CD14-positive monocyte (primary cell): Measurements from ENCODE around the gene OR10J1. TPM values are rescaled to one million over a fixed set of nuclear protein-coding genes. Genes with fewer than 3 reads are reported as not detected.
A peak's percentile ranks its signal among the peaks of the same experiment; 100 is the strongest.

Source experiments
- DNase-seq, 3 donors: peaks; one replicate each; pipeline ENCODE4 v3.0.0-alpha.2; 2011 to 2022
- H2AFZ ChIP-seq: 2 replicates; pipeline ENCODE4 v1.6.0; 2012; ENCODE audit warnings: mild to moderate bottlenecking, low read depth, low read length, inconsistent platforms; ENCODE audit not compliant: insufficient read depth, poor library complexity, severe bottlenecking
- H3K27ac ChIP-seq, 2 donors: 1 replicate in 1 of 2; 2 replicates in 1 of 2; pipeline ENCODE4 v1.5.1; 2012 to 2013; ENCODE audit warnings: low read length in 2 of 2, control low read depth in 1 of 2, inconsistent platforms in 1 of 2, low read depth in 1 of 2, mild to moderate bottlenecking in 1 of 2
- H3K27me3 ChIP-seq, 2 donors: one replicate each; pipeline versions ENCODE4 v1.6.0 to v1.6.1; 2011 to 2013; ENCODE audit warnings: low read length in 2 of 2; ENCODE audit not compliant: control insufficient read depth in 2 of 2, insufficient read depth in 2 of 2
- H3K36me3 ChIP-seq, 2 donors: replicated peaks in 1 of 2; 1 replicate in 1 of 2; 2 replicates in 1 of 2; pipeline versions ENCODE4 v1.5.1 to v1.6.1; 2012 to 2013; ENCODE audit warnings: low read length in 2 of 2, control low read depth in 1 of 2, inconsistent platforms in 1 of 2, mild to moderate bottlenecking in 1 of 2; ENCODE audit not compliant: insufficient read depth in 2 of 2, control insufficient read depth in 1 of 2
- H3K4me1 ChIP-seq, 2 donors: 1 replicate in 1 of 2; 2 replicates in 1 of 2; pipeline versions ENCODE4 v1.5.1 to v1.6.1; 2012 to 2013; ENCODE audit warnings: low read length in 2 of 2, control low read depth in 1 of 2, inconsistent platforms in 1 of 2, mild to moderate bottlenecking in 1 of 2, moderate library complexity in 1 of 2; ENCODE audit not compliant: insufficient read depth in 2 of 2, control insufficient read depth in 1 of 2
- H3K4me2 ChIP-seq: replicated peaks from 2 replicates; pipeline ENCODE3; 2012; ENCODE audit warnings: low read length, moderate library complexity, mild to moderate bottlenecking; ENCODE audit not compliant: poor library complexity, severe bottlenecking; ENCODE audit errors: extremely low read depth
- H3K4me3 ChIP-seq, 3 experiments: fragments of 200-600 bp in 1 of 3; sonication (generic) in 1 of 3; replicated peaks in 1 of 3; 1 replicate in 2 of 3; 2 replicates in 1 of 3; pipeline ENCODE4 v1.5.1; 2011 to 2013; ENCODE audit warnings: low read length in 3 of 3, mild to moderate bottlenecking in 3 of 3, control low read depth in 2 of 3, low read depth in 2 of 3, inconsistent platforms in 1 of 3, moderate library complexity in 1 of 3
- H3K79me2 ChIP-seq: 2 replicates; pipeline ENCODE4 v1.6.0; 2012; ENCODE audit warnings: mild to moderate bottlenecking, control low read depth, inconsistent platforms, low read length, moderate library complexity; ENCODE audit not compliant: insufficient read depth
- H3K9ac ChIP-seq: 2 replicates; pipeline ENCODE4 v1.6.0; 2017; ENCODE audit warnings: low read length, mild to moderate bottlenecking; ENCODE audit not compliant: insufficient read depth, poor library complexity, severe bottlenecking
- H3K9me3 ChIP-seq, 2 donors: replicated peaks in 1 of 2; 1 replicate in 1 of 2; 2 replicates in 1 of 2; pipeline versions ENCODE4 v1.5.1 to v1.6.1; 2012 to 2013; ENCODE audit warnings: low read length in 2 of 2, control low read depth in 1 of 2; ENCODE audit not compliant: control insufficient read depth in 1 of 2, insufficient read depth in 1 of 2
- H4K20me1 ChIP-seq: 2 replicates; pipeline ENCODE4 v1.6.0; 2012; ENCODE audit warnings: mild to moderate bottlenecking, low read length, control low read depth, moderate library complexity; ENCODE audit not compliant: insufficient read depth
- H3K27ac Mint-ChIP-seq, 7 donors: one replicate each; pipeline ENCODE4 v1.8.0; 2020; ENCODE audit warnings: mild to moderate bottlenecking in 7 of 7, mixed read lengths in 7 of 7, moderate library complexity in 6 of 7, inconsistent platforms in 2 of 7
- H3K27me3 Mint-ChIP-seq, 3 donors: one replicate each; pipeline ENCODE4 v1.8.0; 2021 to 2022; ENCODE audit warnings: low read depth in 3 of 3, mild to moderate bottlenecking in 3 of 3, mixed read lengths in 3 of 3, moderate library complexity in 3 of 3, inconsistent platforms in 1 of 3
- H3K36me3 Mint-ChIP-seq, 2 donors: one replicate each; pipeline ENCODE4 v1.8.0; 2020; ENCODE audit warnings: mixed read lengths in 2 of 2, inconsistent platforms in 1 of 2, mild to moderate bottlenecking in 1 of 2
- H3K4me1 Mint-ChIP-seq: one replicate; pipeline ENCODE4 v1.8.0; 2020; ENCODE audit warnings: mild to moderate bottlenecking, mixed read lengths
- H3K4me3 Mint-ChIP-seq, 2 donors: one replicate each; pipeline ENCODE4 v1.8.0; 2020; ENCODE audit warnings: mild to moderate bottlenecking in 2 of 2, mixed read lengths in 2 of 2, moderate library complexity in 1 of 2
- H3K9me3 Mint-ChIP-seq, 7 donors: one replicate each; pipeline ENCODE4 v1.8.0; 2020 to 2022; ENCODE audit warnings: mixed read lengths in 7 of 7, mild to moderate bottlenecking in 6 of 7, moderate library complexity in 6 of 7, inconsistent platforms in 2 of 7
- WGBS: methylation state at CpG from one replicate; pipeline ENCODE4 v1.1.5; 2013; ENCODE audit warnings: missing lambda C conversion rate; ENCODE audit not compliant: insufficient coverage; 5-methylcytosine and 5-hydroxymethylcytosine counted together
- intact Hi-C, 2 donors: fragments of 100-400 bp; cut with micrococcal nuclease; formaldehyde crosslinking; loops; one replicate each; pipeline versions ENCODE4 v1.15.0 to v1.15.1; 2023
- polyA plus RNA-seq, 3 donors: library from polyadenylated mRNA; depleted of rRNA in 1 of 3; unstranded in 2 of 3; stranded (reverse) in 1 of 3; fragments of 300-500 nt in 2 of 3; fragments of >200 nt in 1 of 3; fragmentation: Illumina TruSeq in 2 of 3; gene quantifications; 1 replicate in 2 of 3; 2 replicates in 1 of 3; pipeline ENCODE4 v1.2.3, GENCODE V29; 2012 to 2021
- TF ChIP-seq, protein P1 (sequence below): fragments of 200-600 bp; IDR thresholded peaks from one replicate; pipeline ENCODE4 v1.8.0; 2022; ENCODE audit warnings: antibody characterized with exemption, mild to moderate bottlenecking

The OR10J1 gene
- polyA plus RNA-seq, 3 donors = not detected

DNA sequence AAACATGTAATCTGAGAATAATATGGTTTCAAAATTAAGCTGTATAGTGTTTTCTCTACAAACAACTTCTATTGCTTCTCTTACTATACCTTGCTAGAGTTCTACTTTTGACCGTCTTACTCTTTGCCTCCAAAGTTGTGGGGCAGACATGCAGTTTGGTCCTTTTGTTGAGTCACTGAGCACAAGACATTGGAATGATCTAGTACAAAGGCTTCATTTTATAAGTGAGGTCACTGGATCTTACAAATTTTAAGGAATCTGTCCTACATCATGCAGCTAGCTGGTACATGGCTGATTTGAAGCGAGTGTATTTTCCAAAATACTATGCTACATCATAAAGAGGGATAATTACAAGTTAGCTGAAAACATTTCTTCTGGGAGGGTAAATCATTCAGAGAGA lies 28.8 kb downstream of the OR10J1 start:
- no peaks in the 10 kb centered on the region for H4K20me1 ChIP-seq
- no peak overlapping the region for H3K4me3 ChIP-seq
- no peaks in the 10 kb centered on the region for H3K79me2 ChIP-seq
- H3K27me3 ChIP-seq = no peaks in the 10 kb centered on the region
- no peak overlapping the region for H3K9ac ChIP-seq
- H3K4me1 ChIP-seq = no peaks in the 10 kb centered on the region
- H3K4me3 Mint-ChIP-seq = no peak overlapping the region
- peak overlapping the region in 1 of 7 donors; percentile 8 for H3K27ac Mint-ChIP-seq
- H3K27me3 Mint-ChIP-seq = peaks cover 0 to 1% (median 0%) of the 10 kb centered on the region in 3 donors
- no peak overlapping the region for H3K27ac ChIP-seq
- intact Hi-C loops = no loop called here
- no peak overlapping the region for H3K4me2 ChIP-seq
- no peaks in the 10 kb centered on the region for H3K36me3 Mint-ChIP-seq
- no CpG with 5 or more reads among the region's 2 CpGs for WGBS
- TF ChIP-seq, protein P1, sequence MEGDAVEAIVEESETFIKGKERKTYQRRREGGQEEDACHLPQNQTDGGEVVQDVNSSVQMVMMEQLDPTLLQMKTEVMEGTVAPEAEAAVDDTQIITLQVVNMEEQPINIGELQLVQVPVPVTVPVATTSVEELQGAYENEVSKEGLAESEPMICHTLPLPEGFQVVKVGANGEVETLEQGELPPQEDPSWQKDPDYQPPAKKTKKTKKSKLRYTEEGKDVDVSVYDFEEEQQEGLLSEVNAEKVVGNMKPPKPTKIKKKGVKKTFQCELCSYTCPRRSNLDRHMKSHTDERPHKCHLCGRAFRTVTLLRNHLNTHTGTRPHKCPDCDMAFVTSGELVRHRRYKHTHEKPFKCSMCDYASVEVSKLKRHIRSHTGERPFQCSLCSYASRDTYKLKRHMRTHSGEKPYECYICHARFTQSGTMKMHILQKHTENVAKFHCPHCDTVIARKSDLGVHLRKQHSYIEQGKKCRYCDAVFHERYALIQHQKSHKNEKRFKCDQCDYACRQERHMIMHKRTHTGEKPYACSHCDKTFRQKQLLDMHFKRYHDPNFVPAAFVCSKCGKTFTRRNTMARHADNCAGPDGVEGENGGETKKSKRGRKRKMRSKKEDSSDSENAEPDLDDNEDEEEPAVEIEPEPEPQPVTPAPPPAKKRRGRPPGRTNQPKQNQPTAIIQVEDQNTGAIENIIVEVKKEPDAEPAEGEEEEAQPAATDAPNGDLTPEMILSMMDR = no peak
- H2AFZ ChIP-seq = no peak overlapping the region
- peaks cover 0 to 4% (median 2%) of the 10 kb centered on the region in 7 donors for H3K9me3 Mint-ChIP-seq
- no peaks in the 10 kb centered on the region for H3K36me3 ChIP-seq
- H3K4me1 Mint-ChIP-seq = no peaks in the 10 kb centered on the region
- H3K9me3 ChIP-seq = no peaks in the 10 kb centered on the region
- DNase-seq = no peak

DNA sequence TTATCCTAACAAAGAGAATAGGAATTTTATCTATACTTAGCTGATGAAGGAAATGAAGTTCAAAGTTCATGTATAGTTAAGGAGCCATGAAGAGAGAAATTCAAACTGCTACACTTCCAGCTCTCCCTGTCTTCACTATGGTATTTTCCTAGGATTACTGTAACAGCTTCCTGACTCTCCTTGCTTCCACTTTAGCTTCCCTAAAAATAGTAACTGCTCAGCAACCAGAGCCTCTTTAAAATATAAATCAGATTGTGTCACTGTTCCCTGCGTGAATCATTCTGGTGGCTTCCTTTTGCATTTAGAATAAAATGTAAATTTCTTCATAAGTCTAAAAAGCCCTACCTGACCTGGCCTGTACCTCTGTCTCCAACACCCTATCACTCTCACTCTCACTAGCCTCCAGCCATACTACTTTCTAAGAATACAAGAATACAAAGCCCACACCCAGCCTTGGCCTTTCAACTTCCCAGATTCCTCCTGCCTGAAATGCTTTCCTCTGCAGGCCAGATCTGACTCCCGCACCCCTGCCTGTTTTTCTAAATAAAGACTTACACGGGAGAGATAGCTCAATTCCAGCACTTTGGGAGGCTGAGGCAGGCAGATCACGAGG lies 30.5 kb downstream of the OR10J1 start:
- H3K9me3 ChIP-seq = no peaks in the 10 kb centered on the region
- no peaks in the 10 kb centered on the region for H3K36me3 ChIP-seq
- Mint-ChIP-seq H3K4me3 (no peak overlapping the region), H3K27me3 (peaks cover 0 to 1% (median 0%) of the 10 kb centered on the region in 3 donors), H3K36me3 (no peaks in the 10 kb centered on the region), H3K9me3 (peaks cover 0 to 4% (median 0%) of the 10 kb centered on the region in 7 donors), H3K27ac (peak overlapping the region in 1 of 7 donors; percentile 57), H3K4me1 (no peaks in the 10 kb centered on the region)
- H3K4me1 ChIP-seq = no peaks in the 10 kb centered on the region
- no peaks in the 10 kb centered on the region for H4K20me1 ChIP-seq
- H2AFZ ChIP-seq = no peak overlapping the region
- WGBS = 100% methylated on average over 2 of the region's 4 CpGs
- no peak overlapping the region for H3K4me2 ChIP-seq
- intact Hi-C loops = no loop called here
- H3K79me2 ChIP-seq = no peaks in the 10 kb centered on the region
- H3K27me3 ChIP-seq = no peaks in the 10 kb centered on the region
- no peak overlapping the region for H3K27ac ChIP-seq
- TF ChIP-seq, protein P1 = no peak
- no peak overlapping the region for H3K4me3 ChIP-seq
- no peak overlapping the region for H3K9ac ChIP-seq
- no peak for DNase-seq
